Common myeloid progenitor, CD34-positive (primary cell): ENCODE results near the gene TMEM203.

Experiments
- CTCF ChIA-PET: fragments of 350-600 bp; sonication (Branson Sonifier 250); formaldehyde crosslinking; loops from one replicate; lab custom pipeline; 2021; ENCODE audit warnings: antibody characterized with exemption; lab: Charles Lee
- POLR2A ChIA-PET: fragments of 350-600 bp; sonication (Branson Sonifier 250); formaldehyde crosslinking; loops from one replicate; lab custom pipeline; 2021; ENCODE audit warnings: antibody characterized with exemption; lab: Charles Lee
- DNase-seq, 3 donors: peaks; one replicate each; pipeline versions ENCODE4 v3.0.0 to v3.0.0-alpha.2; 2013
- H3K27ac ChIP-seq, 2 experiments: 1 replicate in 1 of 2; 2 replicates in 1 of 2; pipeline ENCODE4 v1.7.0; 2013; ENCODE audit warnings: inconsistent platforms in 2 of 2, low read length in 2 of 2, mild to moderate bottlenecking in 2 of 2, low read depth in 1 of 2, moderate library complexity in 1 of 2; ENCODE audit not compliant: severe bottlenecking in 2 of 2, insufficient read depth in 1 of 2, poor library complexity in 1 of 2
- H3K27me3 ChIP-seq, 5 experiments: replicated peaks in 2 of 5; 1 replicate in 3 of 5; 2 replicates in 2 of 5; pipeline versions ENCODE4 v1.6.1 to v1.7.0; 2013; ENCODE audit warnings: low read length in 4 of 5, mild to moderate bottlenecking in 2 of 5, moderate library complexity in 2 of 5, inconsistent platforms in 1 of 5; ENCODE audit not compliant: insufficient read depth in 5 of 5, control insufficient read depth in 4 of 5
- H3K36me3 ChIP-seq, 4 experiments: 1 replicate in 2 of 4; 2 replicates in 2 of 4; pipeline versions ENCODE4 v1.6.1 to v1.7.0; 2013; ENCODE audit warnings: low read length in 3 of 4, control low read depth in 1 of 4, mild to moderate bottlenecking in 1 of 4; ENCODE audit not compliant: control insufficient read depth in 4 of 4, insufficient read depth in 4 of 4
- H3K4me1 ChIP-seq, 4 experiments: 1 replicate in 3 of 4; 2 replicates in 1 of 4; pipeline versions ENCODE4 v1.6.1 to v1.7.1; 2013; ENCODE audit warnings: low read length in 3 of 4, mild to moderate bottlenecking in 3 of 4, control low read depth in 1 of 4, inconsistent platforms in 1 of 4, moderate library complexity in 1 of 4; ENCODE audit not compliant: control insufficient read depth in 4 of 4, insufficient read depth in 4 of 4; ENCODE audit errors: control extremely low read depth in 1 of 4
- H3K4me3 ChIP-seq, 7 experiments: 1 replicate in 4 of 7; 2 replicates in 3 of 7; pipeline versions ENCODE4 v1.5.1 to v1.7.0; 2013; ENCODE audit warnings: mild to moderate bottlenecking in 7 of 7, low read length in 6 of 7, moderate library complexity in 6 of 7, inconsistent platforms in 2 of 7, low read depth in 2 of 7, control low read depth in 1 of 7; ENCODE audit not compliant: insufficient read depth in 4 of 7, control insufficient read depth in 1 of 7; ENCODE audit errors: extremely low read depth in 1 of 7
- H3K9me3 ChIP-seq, 5 experiments: 1 replicate in 4 of 5; 2 replicates in 1 of 5; pipeline versions ENCODE4 v1.6.1 to v1.7.1; 2013; ENCODE audit warnings: low read length in 4 of 5, mild to moderate bottlenecking in 2 of 5, inconsistent platforms in 1 of 5, low read depth in 1 of 5, moderate library complexity in 1 of 5; ENCODE audit not compliant: control insufficient read depth in 4 of 5, insufficient read depth in 2 of 5; ENCODE audit errors: control extremely low read depth in 1 of 5
- WGBS: methylation state at CpG from one replicate; pipeline ENCODE4 v1.1.5; 2013; ENCODE audit not compliant: insufficient coverage; 5-methylcytosine and 5-hydroxymethylcytosine counted together

TMEM203 gene

DNA sequence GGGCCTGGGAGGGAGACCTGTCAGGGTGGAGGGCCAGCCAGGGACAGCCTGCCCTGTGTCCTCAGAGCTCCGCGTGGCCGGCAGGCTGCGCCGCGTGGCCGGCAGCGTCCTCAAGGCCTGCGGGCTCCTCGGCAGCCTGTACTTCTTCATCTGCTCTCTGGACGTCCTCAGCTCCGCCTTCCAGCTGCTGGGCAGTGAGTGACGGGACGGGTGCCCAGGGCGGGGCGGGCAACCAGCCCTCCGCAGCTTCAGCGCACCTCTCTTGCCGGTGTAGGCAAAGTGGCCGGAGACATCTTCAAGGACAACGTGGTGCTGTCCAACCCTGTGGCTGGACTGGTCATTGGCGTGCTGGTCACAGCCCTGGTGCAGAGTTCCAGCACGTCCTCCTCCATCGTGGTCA lies 27.1 kb upstream of the TMEM203 start:
- CTCF ChIA-PET = interaction anchor here (0.5 kb wide), 1 partner anchor 98 kb away, joined by 4 read pairs; no protein-coding TSS in a partner anchor
- WGBS = 94% methylated on average over 23 of the region's 24 CpGs
- peaks cover 0 to 29% (median 0%) of the 10 kb centered on the region in 5 experiments for H3K27me3 ChIP-seq

GRCh38 chr9:137232101-137232500 lies 26.7 kb upstream of the TMEM203 start:
- peaks cover 0 to 28% (median 22%) of the 10 kb centered on the region in 4 experiments for H3K4me1 ChIP-seq
- no peaks in the 10 kb centered on the region for H3K9me3 ChIP-seq
- no peaks in the 10 kb centered on the region for H3K36me3 ChIP-seq
- 79% methylated on average over 3 of the region's 10 CpGs for WGBS
- H3K27ac ChIP-seq = no peak overlapping the region
- ChIA-PET CTCF (no interaction called here), POLR2A (interaction anchor here (0.6 kb wide), 1 partner anchor 217 kb away, joined by 4 read pairs; no protein-coding TSS in a partner anchor)
- H3K4me3 ChIP-seq = no peak overlapping the region
- peaks cover 0 to 32% (median 0%) of the 10 kb centered on the region in 5 experiments for H3K27me3 ChIP-seq
- DNase-seq = no peak

More for the DNA sequence above, 27.1 kb upstream of the TMEM203 start:
- no peaks in the 10 kb centered on the region for H3K36me3 ChIP-seq
- no peaks in the 10 kb centered on the region for H3K9me3 ChIP-seq
- DNase-seq = no peak
- H3K4me3 ChIP-seq = no peak overlapping the region
- no peak overlapping the region for H3K27ac ChIP-seq
- peaks cover 0 to 30% (median 25%) of the 10 kb centered on the region in 4 experiments for H3K4me1 ChIP-seq
- POLR2A ChIA-PET = no interaction called here

- DNase-seq = no peak
- WGBS = 96% methylated on average over 19 of the region's 23 CpGs
- POLR2A ChIA-PET = interaction anchor here (0.6 kb wide), 1 partner anchor 217 kb away, joined by 4 read pairs; no protein-coding TSS in a partner anchor
- Histone ChIP-seq H3K27me3 (peaks cover 0 to 38% (median 0%) of the 10 kb centered on the region in 5 experiments), H3K9me3 (no peaks in the 10 kb centered on the region), H3K36me3 (no peaks in the 10 kb centered on the region), H3K27ac (no peak overlapping the region), H3K4me1 (peaks cover 0 to 22% (median 16%) of the 10 kb centered on the region in 4 experiments), H3K4me3 (no peak overlapping the region)
- CTCF ChIA-PET = no interaction called here
Measured at GRCh38 chr9:137231372-137232039, 26.1 kb upstream of the TMEM203 start.

DNA sequence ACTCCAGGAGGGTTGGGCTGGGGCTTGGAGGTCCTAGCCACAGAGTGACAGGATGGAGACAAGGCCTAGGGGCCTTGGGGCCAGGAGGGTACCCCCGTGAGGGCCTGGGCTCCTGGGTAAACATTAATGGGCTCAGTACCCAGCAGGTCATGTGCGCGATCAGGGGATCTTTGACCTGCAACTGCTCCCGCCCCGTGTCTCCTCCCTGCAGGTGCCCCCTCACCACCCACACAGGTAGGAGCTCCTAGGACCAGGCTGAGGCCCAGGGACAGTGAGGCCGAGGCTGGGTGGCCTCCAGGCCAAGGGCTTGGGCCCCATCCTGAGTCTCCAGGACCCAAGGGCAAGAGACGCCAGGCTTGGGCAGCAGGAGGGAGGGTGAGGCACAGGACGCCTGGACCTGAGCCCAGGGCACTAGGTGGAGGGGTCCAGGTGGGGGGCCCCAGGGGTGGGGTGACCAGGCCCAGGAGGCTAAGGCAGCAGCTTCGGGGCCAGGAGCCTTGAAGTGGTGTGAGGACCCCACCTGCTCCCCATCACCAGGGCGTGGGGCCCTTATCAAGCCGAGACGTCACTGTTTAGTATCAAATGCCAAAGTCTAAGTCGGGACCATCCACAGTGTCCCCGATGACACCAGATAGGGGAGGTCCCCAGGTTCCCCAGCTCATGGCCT lies 25.4 kb upstream of the TMEM203 start, which contains the start of gene SLC34A3:
Gene SLC34A3 (plus strand): TSS at position 197 of the 667 bp plus-strand sequence. CDS start 802 bp downstream, outside the sequence.
- CTCF ChIA-PET = interaction anchor here (1.0 kb wide), 1 partner anchor 23 kb away, joined by 3 read pairs; no protein-coding TSS in a partner anchor
- Histone ChIP-seq H3K4me1 (peaks cover 0 to 15% (median 10%) of the 10 kb centered on the region in 4 experiments), H3K9me3 (no peaks in the 10 kb centered on the region), H3K36me3 (no peaks in the 10 kb centered on the region), H3K27me3 (peaks cover 0 to 42% (median 0%) of the 10 kb centered on the region in 5 experiments), H3K27ac (no peak within 1 kb of the TSS), H3K4me3 (no peak within 1 kb of the TSS)
- POLR2A ChIA-PET = no interaction called here
- WGBS = 84% methylated on average over 11 of the region's 14 CpGs
- no peak for DNase-seq

- CTCF ChIA-PET = interaction anchor here (0.5 to 1.9 kb wide), 4 partner anchors 22 to 112 kb away, joined by 3 to 9 read pairs (median 3); partner anchors contain the start of genes ANAPC2 and SSNA1
Measured at GRCh38 chr9:137229903-137230704, 24.7 kb upstream of the TMEM203 start.

GRCh38 chr9:137228968-137229896 lies 23.8 kb upstream of the TMEM203 start:
- Histone ChIP-seq H3K4me3 (no peak overlapping the region), H3K36me3 (no peaks in the 10 kb centered on the region), H3K27me3 (peaks cover 0 to 38% (median 0%) of the 10 kb centered on the region in 5 experiments), H3K9me3 (no peaks in the 10 kb centered on the region), H3K27ac (no peak overlapping the region), H3K4me1 (peaks cover 0 to 11% (median 8%) of the 10 kb centered on the region in 4 experiments)
- no peak for DNase-seq
- ChIA-PET CTCF (interaction anchor here (0.5 to 1.9 kb wide), 4 partner anchors 21 to 111 kb away, joined by 3 to 9 read pairs (median 3); partner anchors contain the start of genes ANAPC2 and SSNA1), POLR2A (interaction anchor here (0.6 to 0.9 kb wide), 3 partner anchors 67 to 117 kb away, joined by 3 to 4 read pairs (median 3); no protein-coding TSS in a partner anchor)
- 74% methylated on average over 22 of the region's 27 CpGs for WGBS

More at GRCh38 chr9:137229903-137230704, 24.7 kb upstream of the TMEM203 start:
- WGBS = 63% methylated on average over 24 of the region's 31 CpGs
- Histone ChIP-seq H3K9me3 (no peaks in the 10 kb centered on the region), H3K36me3 (no peaks in the 10 kb centered on the region), H3K27ac (no peak overlapping the region), H3K4me3 (no peak overlapping the region), H3K4me1 (peaks cover 0 to 10% (median 5%) of the 10 kb centered on the region in 4 experiments), H3K27me3 (peaks cover 0 to 42% (median 0%) of the 10 kb centered on the region in 5 experiments)
- POLR2A ChIA-PET = interaction anchor here (0.6 to 0.9 kb wide), 2 partner anchors 67 to 118 kb away, joined by 3 to 4 read pairs; no protein-coding TSS in a partner anchor
- DNase-seq = no peak
